GM19395 (cell line): ENCODE data around the gene PTGES3L.

Source experiments
- ATAC-seq: cut with Tn5 transposase; IDR thresholded peaks from one replicate; pipeline ENCODE4 v1.9.1; 2021; ENCODE audit warnings: mild to moderate bottlenecking, moderate library complexity; ENCODE audit not compliant: unreplicated experiment

The PTGES3L gene

DNA sequence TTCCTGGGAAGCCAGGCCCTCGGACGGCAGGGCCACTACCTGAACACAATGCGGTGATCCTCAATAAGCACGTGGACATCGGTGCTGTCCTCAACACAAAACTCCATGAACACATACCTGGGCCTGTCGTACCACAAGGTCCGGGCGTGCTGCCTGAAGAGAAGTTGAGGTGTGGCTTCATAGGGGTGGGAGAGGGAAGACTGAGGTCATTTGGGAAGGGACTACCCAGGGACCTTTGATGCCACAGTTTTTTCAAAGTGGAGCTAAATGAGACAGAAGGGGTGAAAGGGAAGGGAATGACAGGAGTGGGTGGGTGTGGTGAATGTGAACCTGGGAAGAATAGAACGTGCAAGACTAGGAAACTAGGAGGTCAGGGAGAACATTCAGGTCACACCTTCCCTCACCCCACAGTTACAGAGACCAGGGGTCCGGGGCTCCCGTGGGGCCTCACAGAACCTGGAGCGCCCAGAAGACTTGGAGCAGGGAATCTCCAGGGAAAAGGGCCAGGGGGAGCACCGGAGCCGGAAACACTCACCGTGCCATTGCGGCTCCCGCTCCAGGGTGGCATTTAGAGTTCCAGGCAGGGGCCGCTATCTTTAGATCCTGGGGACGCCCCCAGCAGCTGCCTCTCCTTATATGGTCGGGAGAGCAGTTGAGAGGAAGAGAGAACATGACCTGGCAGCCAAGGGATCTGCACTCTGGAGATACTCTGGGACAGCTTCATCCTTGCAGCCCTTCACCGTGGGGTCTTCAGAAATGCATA, at the start of gene PTGES3L:
TSS of gene PTGES3L (minus strand) at position 570 of the 763 bp plus-strand sequence. CDS start at position 543, 27 bp downstream.
- ATAC-seq, result peak; percentile 37

DNA sequence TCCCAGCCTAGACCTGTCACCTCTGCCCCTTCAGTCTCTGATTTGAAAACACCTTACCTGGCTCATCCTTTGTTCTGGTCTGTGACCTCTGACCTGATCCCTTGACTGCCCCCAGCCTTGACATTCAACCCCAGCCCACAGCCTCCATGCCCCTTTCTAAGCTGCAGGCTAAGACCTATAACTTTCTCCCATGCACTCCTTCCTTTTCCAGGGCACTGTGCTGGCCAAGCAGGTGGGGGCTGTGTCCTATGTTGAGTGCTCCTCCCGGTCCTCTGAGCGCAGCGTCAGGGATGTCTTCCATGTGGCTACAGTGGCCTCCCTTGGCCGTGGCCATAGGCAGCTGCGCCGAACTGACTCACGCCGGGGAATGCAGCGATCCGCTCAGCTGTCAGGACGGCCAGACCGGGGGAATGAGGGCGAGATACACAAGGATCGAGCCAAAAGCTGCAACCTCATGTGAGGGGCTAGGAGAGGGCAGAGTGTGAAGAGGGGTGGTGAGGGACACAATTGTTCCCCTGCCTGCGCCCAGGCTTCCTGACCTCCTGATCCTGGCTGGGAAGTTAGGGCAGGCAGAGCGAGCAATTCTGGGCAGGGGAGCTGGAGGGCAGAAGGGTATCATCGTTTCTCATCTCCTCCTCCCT, 48.5 kb upstream of the PTGES3L start:
- ATAC-seq, result no peak

DNA sequence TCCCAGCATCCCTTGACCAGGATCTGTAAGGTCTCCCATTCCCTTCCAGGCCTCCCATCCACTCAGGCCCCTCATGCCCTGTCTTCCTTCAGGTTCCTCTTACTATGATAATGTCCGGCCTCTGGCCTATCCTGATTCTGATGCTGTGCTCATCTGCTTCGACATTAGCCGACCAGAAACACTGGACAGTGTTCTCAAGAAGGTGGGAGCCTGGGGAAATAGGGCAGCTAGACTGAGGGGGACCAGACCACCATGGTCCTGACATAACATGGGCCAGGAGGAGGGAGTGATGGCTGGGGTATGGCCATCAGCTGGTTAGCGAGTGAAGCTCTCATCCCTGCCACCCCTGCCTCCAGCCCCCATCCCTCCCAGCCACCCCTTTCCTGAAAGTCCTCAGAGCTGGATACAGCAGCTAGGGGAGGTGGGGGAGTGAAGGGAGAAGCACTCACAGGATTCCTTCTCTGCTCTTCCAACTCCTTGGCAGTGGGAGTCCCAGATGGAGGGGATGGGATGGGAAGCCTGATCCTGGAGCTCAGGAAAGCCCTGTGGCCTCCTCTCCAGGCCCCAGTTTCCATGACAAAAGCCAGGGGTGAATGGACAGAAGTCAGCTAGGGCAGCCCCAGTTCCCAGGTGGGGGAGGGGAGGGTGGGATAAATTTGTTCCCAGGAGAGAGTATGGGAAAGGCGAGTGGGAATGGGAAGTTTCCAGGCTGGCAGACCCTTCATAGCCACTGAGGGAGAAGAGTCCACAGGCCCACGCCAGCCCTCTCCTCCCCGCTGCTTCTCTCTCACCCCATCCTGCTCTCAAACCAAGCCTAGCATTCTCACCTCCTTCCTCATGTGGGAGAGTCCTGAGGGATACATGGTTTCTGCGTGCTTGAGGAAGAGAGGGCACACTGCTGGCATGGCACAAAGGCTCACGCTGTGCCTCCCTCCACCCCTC, 47.5 kb upstream of the PTGES3L start:
- ATAC-seq, result no peak

DNA sequence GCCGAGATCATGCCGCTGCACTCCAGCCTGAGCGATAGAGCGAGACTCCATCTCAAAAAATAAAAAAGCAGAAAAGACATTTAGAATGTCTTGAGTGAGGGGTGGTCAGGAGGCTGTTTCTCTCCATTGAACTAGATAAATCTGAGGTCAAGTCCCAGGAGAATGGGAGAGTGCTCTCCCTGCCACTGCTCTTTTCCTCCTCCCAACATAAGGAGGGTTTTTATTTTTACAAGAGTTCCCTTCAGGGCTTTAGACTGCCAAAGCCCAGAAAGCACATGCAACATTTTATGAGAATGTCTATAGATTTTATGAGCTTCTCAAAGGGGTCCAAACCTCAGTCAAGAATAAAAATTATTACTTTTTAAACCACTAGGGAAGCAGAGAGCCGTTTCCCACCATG, 46.7 kb upstream of the PTGES3L start:
- ATAC-seq, result no peak

DNA sequence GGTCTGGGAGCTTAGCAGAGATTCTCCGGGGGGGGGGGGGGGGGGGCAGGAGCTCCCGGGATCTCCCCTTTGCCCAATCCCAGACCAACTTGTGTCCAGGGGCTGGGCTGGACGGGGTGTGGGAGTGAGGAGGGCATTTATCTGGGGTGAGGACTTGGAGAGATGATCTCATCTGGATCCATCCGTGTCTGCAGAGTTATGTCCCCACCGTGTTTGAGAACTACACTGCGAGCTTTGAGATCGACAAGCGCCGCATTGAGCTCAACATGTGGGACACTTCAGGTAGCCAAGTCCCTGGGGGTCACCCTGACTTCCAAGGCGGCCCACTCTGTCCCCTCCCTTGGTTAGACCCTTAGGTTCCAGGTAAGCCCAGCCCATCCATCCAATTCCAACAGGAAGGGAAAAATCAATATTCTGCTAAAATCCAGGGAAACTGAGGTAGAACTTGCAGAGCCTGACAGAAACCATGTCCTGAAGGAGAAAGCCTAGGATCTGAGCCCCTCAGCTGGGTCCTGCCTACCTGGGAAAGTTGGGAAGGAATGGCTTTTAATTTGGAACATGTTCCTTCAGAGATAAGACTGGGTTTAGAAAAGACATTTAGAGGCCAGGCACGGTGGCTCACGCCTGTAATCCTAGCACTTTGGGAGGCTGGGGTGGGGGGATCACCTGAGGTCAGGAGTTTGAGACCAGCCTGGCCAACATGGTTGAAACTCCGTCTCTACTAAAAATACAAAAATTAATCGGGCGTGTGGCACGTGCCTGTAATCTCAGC, 46.1 kb upstream of the PTGES3L start:
- no peak for ATAC-seq

DNA sequence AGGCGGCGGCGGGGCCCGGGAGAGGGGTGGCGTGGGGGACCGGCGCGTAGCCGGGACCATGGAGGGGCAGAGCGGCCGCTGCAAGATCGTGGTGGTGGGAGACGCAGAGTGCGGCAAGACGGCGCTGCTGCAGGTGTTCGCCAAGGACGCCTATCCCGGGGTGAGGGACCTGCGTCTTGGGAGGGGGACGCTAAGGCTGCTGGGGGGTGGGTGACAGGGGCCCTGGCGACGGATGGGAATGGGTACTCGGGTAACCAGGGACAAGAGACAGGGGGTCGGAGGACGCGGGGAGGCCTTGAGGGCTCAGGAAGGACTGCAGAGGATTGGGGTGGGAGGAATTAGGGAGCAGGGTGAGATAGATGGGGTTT, 45.4 kb upstream of the PTGES3L start:
- no peak for ATAC-seq

DNA sequence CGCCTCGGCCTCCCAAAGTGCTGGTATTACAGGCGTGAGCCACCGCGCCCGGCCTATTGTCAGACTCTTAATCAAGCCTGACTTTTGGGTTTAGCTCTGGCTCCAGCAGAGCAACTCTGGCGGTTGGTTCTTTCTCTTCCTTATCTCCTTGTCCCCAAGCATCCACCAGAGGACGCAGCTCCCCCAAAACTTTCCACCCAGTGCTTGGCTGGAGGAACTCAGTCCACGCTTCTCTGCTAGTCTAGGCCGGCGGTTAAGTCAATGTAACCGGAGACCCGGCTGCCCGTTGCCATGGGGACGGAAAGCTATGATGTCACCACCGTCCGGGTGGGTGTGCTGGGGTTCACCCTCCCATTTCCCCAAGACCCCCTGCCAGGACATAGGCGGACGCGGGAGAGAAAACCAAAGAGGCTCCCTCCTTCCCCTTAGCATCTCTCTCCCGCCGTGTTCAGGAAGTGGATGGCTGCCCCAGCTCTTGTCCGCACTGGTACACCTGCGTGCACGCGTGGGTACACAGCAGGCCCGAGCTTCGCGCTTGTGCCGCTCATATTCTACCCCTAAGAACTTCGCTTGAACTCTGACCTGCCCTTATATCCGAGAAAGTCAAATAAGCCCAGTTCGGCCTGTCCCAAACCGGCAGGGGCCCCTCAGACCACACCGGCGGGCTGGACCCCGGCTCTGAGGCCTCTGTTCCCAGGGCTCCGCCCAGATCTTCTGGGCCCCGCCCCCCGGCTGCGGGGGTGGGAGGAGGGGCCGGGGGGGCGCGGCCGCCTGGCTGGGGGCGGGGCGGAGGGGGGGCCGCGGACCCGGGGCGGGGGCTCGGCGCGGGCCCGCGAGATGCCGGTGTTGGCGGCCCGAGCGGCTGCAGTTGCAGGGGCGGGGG, 44.8 kb upstream of the PTGES3L start, which contains the start of gene RND2:
TSS of gene RND2 (plus strand) at position 825 of the 883 bp plus-strand sequence. CDS start 117 bp downstream, outside the sequence.
- ATAC-seq, result no peak

DNA sequence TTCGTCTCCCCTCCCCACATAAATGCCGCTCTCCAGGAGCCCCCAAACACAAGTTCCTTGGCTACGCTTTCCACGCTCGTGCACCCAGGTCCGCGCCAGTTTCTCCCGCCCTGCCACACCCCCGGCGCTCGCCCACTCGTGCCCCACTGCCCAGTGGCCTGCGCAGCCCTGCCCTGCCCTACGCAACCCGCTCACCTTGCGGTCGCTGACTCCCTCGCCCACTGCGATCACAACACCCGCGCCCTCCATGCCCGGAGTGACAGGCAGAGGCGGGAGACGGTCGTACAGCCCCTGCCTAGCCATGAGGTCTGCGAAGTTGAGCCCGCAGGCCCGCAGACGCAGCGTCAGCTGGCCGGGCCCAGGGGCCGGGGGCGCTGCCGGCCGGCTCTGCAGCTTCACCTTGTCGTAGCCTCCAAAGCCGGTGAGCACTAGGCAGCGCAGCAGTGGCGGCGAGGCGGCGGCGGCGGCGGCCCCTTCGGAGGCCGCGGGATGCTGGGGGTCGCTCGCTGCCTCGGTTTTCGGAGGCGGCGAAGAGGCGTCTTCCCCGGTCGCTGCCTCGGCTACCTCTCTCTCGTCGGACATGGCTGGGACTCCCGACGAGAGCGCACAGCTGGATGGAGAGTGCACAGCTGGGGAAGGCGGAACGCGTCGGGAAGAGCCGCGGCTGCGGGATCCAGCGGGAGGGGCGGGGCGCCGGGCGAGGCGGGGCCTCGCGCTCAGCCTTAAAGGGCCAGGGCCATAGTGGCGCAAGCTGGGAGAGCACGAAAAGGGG, 42.0 kb upstream of the PTGES3L start, which contains the start of gene VAT1:
TSS of gene VAT1 (minus strand) at position 645 of the 772 bp plus-strand sequence. CDS start at position 582, 63 bp downstream.
- no peak for ATAC-seq

DNA sequence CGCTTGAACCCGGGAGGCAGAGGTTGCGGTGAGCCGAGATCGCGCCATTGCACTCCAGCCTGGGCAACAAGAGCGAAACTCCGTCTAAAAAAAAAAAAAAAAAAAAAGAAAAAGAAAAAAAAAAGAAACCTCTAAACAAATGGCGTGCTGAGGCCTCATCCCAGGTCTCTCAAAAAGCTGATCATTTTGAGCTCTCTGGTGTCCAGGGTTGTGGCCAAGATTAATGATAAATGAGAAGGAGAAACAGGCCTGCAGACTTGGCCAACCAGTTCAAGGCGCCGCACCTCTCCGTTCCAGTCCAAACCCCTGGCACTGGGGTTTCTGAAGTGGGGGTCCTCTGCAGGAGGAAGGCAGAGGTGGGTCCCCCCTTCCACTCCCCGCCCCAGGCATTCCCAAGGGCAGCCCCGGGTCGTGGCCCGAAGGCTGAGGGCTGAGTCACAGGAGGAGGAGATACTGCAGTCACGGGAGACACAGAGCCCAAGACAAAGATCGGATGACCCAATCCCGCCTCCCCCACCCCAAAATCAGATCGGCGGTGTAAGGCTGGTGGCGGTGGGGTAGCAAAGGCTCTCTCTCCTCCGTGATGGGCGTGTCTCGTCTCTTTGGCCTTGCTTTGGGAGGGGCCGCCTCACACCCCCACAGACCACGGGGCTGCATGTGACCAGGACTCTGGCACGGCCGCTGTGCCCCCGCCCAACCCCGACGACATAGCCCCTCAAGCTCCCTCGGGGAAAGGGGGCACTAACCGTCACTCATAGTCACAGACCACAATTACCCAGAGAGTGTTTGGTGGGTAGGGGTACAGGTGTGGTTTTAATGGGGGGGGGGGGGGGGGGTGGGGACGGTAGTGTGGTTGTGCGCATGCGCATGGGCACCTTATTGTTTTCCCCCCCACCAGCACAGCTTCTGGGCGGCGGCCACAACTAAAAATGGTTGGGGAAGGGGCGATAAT, 41.2 kb upstream of the PTGES3L start:
- ATAC-seq, result no peak

DNA sequence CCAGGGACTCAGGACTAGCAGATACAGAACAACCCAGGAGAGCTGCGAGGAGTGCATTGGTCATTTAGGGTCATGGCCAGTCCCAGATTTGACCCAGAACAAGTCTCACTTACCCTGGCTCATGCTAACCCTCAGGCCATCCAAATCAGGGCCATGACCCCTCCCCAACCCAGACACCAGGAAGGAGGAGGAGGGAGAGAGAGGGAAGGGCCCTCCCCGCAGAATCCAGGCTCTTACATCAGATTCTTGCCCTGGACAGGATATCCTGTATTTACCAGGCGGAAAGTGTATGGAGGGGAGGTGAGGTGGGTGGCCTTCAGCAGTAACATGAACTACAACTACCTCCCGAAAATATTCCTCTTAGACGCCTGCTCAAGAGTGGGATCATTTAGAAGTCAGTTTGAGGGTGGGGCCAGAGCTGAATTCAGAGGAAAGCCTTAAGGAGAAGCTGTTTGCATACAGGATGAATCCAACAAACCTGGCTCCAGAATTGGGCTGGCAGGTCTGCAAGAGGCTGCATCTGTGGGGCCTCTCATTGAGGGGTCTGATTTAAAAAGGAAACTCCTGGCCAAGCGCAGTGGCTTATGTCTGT, 40.2 kb upstream of the PTGES3L start:
- ATAC-seq, result no peak

DNA sequence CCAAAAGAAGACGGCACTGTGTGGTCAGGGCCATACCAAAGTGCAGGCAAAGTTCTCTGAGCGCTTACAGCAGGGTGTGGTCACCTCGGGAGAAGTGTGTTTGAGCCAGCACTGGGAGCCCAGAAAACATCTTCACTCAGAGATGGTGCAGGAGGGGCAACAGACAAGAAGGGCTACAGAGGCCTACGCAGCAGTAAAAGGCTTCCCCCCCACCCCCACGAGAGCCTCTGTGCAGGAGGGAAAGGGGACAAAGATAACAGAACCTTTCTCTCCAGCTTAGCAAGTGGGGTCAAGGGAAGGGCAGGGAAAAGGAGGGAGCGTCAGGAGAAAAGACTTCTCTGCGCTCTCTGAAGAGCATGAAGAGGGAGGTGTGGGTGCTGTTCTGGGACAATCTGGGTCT, 39.5 kb upstream of the PTGES3L start:
- ATAC-seq, result no peak

DNA sequence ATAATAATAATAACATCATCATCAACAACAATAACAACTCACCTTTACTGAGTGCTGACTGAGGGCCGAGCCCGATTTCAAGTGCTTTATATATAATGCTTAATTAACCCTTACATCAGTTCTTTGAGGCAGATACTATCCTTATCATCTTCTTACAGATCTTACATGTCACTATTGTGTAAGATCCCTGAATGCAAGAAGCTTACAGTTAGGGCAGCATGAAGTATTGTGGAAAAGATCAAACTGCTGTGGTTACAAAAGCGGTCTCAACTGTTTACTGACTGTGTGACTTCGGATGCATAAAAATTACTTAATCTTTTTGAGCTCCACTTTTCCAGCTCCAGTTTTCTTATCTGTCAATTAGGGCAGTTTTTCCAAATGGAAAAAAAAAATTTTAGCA, 39.1 kb upstream of the PTGES3L start:
- no peak for ATAC-seq

DNA sequence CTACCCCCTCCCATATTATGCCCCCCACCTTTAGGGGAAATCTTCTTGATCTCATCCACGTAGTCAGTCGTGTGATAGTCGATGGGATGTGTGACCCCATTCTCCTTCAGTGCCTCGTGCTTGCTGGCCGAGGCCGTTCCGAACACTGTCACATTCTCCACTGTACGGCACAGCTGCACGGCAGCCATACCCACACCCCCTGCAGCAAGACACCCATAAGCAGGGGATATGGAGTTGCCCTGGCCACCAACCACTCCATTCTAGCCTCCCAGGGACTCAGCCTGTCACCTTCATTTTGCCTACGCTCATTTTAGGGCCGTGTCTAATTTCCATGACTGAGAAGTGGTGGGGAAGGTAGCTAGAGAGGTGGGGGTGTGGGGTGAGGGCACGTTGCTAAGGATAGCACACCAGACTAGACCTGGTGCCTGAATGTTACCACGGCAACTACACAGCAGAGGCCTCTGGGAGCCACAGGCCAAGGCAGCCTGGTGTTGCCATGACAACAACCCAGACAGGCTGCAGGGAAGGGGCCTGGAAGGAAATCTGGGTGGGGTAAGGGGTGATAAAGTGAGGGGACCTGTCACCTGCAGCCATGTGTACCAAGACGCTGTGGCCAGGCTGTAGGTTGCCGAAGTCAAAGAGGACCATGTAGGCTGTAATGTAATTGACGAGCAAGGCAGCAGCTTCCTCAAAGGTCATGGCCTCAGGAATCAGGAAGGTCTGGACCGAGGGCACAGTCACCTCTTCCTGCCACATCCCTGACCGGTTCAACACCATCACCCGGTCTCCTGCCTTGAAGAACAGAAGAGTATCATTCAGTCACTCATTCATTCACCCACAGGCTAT, 38.4 kb upstream of the PTGES3L start:
- ATAC-seq, result no peak

DNA sequence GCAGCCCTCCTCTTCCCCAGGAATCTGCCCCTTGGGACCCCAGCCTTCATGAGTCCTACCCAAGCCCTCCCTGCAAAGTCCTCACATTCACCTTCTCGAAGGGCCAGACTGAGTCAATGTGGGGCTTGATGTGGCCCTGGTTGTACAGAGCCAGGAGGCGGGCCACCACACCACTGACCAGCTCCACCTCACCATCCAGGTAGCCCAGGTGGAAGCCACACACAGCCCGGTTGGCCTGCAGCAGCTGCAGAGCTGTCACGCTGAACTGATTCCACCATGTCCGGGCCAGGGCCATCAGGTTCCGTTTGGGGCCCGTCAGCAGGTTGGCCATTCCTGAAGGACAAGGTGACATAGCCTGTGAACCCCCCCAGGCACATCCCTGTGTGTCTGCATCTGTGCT, 36.3 kb upstream of the PTGES3L start:
- no peak for ATAC-seq

DNA sequence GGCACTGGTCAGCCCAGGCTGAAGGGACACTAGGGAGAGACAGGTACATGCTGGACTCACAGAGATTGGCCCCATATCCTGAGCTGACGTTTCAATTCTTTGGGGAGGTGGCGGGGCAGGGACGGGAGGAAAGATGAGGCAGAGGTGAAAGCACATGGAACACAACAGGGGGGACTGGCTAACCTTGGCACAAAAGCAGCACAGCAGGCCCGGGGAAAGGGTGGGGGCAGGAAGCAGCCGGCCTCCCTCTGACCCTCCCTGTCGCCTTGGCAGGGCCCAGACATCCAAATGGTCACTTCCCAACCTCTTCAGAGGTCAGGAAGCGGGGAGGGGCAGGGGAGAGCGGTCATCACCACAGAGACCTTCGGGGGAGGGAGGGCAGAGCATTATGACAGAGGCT, 35.7 kb upstream of the PTGES3L start:
- ATAC-seq, result no peak
